NCI-H226 (cell line): Measurements from ENCODE around the gene FASTK.

Experiments
- DNase-seq: peaks from one replicate; pipeline ENCODE4 v3.0.0-alpha.2; 2015

The FASTK gene

DNA sequence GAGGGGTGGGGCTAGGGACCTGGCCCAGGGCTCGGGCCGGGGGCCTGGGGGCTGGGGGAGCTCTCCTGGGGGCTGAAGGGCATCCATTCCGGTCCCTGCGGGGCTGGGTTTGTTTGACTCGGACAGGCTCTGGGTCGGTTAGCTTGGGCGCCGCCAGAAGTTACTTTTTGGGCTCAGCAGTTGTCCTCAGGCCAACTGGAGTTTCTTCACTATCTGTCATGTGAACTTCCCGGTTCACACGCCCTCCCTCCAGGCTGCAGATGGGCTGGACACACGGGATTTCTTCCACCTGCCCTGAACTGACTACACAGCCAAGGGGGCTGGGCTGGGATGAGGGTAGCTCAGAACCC, 17.4 kb downstream of the FASTK start:
- peak; percentile 64 for DNase-seq

DNA sequence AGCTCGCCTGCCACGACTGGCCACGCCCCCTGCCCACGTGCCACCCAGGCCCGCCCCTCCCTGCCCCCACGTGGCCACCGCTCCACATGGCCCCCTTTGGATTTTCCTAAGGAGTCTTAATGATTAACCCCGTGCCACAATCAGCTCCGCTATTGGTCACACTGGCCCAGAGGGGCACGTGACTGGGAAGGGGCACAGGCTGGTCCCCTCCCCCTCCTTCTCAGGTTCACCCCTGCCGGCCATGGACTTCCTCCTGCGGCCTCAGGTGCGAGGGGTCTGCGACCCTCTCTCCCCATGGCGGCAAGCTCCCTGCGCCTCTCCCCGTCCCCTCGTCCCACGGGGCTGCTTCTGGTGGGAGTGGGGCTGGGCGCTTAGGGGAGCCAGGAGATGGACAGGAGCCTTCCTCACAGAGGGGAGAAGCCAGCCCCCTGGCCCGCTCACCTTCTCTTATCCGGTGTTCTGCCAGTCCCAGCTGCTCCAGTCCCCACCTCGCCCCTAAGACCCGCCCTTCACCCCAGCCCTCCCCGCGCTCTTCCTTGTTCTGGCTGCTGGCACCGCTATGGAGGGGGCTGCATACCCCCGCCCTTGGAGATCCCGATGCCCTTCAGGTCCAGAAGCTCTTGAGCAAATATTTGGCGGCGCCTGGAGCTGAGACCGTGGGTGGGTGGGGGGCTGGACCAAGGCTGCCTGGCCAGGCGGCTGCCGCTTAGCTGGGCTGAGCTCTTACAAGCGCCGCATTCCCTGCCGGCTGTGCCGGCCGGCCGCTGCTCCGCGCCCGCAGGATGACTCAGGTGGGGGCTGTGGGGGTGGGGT, 18.0 kb downstream of the FASTK start:
- DNase-seq, result peak; percentile 72

DNA sequence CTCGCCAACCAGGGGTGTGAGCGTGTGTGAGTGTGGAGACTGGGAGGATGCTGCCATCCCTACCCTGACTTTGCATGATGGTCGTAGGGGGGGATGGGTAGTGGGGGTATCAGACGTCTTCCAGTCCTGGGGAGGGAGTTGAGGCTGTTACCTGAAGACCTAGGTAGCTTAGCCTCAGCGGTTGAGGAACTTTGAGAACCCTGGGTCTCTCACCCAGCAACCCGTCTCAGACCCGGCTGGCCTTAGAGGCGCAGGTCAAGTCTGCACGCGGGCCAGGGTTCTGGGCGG, 18.6 kb downstream of the FASTK start:
- no peak for DNase-seq

DNA sequence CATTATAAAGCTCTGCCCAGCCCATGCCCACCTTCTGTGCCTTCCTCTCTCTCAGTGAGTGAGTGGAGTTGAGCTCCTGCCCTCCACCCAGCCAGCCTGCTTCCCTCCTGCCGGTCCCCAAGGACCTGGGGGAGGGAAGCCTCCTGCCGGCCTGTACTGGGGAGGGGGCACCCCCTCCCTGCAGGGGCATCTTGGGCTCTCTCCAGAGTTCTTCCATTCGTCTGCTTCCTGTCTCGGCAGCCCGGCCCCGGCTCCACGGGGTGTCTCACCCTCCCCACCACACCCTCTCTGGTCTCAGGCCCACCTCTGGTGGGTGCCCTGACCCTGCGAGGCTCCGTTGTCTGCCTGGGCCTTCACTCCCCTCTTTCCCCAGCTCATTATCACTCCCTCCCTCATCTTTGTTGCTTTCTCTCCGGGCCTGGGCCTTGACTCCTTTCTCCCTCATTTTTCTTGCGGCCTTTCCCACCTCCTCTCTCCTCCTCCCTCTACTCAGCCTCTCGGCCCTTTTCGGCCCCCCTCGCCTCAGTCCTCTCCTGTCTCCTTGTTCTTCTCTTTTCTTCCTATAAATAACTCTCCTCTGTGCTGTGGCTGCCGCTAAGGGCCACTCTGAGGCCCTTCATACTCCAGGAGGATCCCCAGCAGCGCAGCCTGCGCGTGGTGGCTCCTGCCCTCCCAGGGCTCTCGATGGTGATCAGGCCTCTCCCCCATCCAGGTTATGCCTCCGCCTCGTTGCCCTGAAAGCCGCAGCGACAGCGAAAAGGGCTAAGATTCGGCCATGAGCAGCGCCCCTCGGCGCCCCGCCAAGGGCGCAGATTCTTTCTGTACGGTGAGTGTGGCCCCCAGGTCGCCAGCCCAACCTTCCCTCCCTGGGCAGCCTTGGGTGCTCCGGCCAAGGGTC, 19.1 kb downstream of the FASTK start:
- DNase-seq, result peak; percentile 71

DNA sequence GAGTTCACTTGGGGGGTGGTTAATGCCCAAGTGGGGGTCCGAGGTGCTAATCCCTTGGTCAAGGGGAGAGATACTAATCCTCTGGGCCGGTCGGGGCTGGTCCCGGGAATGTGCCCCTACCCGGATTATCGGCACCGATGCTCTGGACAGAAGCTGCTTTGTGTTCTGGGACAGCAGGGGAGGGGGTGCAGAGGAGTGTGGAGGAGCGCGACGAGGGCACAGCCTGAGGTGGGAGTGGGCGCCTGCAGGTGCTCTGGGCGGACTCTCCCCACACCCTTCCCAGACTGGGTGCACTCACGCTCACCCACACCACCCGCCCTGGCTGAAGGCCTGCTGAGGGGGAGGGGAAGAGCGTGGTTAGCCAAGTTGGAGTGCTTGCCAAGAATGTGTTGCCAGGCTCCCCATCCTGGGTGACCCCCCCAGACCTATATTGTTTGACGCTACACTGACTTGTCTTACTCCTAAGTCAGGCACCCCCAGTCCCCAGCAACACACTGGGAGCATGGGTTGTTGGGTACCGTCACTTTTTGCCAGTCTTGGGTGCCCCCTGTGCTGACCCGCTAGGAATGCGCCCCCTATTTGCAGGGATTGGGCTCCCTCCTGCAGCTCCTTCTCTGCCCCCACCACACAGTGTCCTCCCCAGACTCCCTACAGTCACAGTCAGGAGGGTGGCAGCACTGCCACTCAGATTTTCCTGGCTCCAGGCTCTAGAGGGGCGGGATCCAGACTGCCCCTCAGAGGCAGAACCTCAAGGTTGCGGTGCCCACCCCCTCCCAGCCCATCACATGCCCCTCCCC, 20.0 kb downstream of the FASTK start:
- DNase-seq, result peak; percentile 89

DNA sequence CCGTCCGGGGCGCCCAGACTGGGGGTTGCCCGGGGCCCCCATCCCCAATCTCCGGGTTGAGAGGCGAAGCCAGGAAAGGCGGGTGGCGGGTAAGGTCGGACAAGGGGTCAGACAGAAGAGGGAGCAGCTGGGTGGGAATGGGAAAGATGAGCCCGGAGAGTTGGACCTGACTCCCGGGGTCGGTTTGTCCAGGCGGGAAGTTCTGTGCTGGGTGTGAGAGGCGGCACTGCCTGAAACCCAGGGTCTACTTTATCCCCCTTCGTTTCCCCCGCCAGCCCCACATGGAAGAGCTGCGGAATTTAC, 20.5 kb downstream of the FASTK start:
- DNase-seq, result no peak

DNA sequence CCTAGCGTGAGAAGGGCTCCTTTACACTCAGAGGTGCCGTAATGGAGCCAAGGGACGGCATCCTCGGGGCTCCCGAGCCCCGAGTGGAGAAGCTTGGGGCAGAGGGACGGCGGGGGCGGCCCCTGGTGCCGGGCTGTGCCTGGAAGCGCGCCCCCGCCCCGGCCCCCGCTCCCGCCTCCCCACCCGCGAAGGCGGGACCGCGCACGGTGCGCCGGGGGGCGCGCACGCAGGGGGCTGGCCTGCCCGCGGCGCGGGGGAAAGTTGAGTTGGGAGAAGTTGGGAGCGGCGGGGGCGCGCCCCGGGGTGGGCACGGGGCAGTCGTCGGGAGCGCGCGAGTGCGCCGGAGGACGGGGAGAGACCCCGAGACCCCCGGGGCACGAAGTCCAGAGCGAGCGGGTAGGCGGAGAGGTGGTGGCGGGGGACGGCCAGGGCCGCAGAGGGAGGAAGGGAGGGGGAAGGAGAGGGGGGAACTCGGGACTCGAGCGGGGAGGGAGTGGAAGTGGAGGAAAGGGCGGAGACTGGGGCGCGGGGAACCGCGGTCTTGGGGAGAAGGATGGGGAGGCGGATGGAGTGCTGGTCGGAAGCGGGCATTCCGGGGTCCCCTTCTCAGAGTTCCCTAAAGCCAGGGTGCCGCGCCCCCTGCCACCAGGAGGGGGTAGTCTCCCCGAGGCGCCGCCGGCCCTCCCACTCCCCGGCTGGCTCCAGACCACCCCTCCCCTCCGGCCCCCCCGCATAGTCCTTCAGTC, 21.1 kb downstream of the FASTK start, which contains the start of gene SLC4A2:
SLC4A2 (plus strand) TSS at position 223 of the 746 bp plus-strand sequence. CDS start 2,399 bp downstream, outside the sequence.
- DNase-seq, result peak; percentile 82

DNA sequence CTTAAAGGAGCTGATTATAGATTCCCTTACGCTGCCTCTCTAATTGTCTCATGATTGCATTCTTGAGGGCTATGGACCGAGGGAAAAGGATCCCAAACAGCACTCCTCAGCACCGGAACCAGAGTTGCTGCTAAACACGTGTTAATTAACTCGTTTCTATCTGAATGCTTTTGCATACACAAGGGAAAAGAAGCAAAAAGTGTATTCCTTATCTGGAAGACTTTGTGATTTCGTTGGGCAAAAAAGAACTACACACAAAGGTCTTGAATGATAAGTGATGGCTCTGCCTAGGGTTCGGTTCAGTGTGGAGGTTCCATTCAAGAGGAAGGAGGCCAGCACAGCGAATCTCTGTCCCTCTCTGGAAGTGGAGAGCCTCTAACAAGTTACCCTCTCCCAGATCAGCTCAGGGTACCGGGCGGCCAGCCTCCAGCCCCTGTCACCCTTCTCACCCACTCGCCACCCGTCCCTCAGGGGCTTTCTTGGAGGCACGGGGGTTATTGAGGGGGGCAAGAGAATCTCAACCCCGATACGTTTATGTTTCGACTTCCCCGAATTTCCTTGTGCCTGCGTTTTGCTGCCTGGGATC, 21.7 kb downstream of the FASTK start:
- no peak for DNase-seq

DNA sequence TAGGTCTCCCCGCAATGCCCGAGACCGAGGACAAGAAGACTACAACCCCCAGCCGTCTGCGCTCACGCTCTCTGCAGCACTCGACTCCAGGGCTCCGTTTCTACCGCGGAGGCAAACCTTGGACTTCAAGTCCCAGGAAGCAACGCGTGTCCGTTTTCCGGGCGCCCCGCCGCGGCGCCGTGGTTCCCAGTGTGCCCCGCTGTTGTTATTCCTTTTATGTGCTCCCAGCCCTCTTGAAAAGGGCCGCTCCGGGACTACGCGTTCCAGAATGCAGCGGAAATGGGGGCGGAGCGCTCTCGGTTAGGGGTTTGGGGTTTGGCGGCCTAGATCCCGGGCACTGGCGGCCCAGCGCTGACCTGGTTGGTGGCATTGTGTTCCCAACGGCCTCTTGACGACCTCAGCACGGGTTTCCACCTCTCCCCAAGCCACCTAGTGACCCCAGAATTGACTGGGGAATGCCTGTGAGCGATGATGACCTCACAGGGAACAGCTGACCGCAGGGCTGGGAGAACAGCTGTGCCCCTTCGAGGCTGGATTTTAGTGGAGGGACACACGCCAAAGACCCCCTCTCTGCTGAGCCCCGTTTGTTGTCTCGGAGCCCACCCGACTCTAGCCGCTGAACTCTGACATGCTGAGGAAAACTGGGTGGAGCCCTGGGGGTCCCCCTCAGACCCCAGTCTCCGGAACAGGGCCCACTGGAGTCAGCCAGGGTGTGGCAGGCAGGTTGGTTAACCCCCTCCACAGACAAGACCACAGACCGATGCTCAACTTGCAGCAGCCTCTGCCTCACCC, 22.4 kb downstream of the FASTK start:
- DNase-seq, result peak; percentile 100

DNA sequence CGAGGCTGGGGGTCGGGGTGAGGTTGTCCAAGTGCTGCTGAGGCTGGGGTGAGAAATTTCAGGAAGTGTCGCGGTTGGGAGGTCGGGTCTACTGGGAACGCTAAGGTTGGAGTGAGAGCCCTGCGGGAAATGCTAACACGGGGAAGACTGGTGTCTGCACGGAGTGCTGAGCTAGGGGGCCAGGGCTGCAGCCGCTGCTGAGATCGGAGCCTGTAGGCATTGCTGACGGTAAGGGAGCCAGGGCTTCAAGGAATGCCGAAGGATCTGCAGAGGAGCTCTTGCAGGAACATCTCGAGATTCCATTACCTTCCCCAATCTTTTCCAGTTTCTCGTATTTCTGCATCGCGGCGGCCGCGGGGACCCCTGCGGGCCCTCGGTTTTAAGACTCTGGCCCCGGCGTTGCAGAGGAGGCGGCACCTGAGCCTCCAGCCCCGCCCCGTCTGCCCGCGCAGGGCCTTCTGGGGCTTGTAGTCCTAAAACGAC, 23.1 kb downstream of the FASTK start, which contains the start of gene CDK5:
CDK5 (minus strand) TSS at position 392 of the 483 bp plus-strand sequence; CDS start at position 343, 49 bp downstream.
- no peak for DNase-seq

DNA sequence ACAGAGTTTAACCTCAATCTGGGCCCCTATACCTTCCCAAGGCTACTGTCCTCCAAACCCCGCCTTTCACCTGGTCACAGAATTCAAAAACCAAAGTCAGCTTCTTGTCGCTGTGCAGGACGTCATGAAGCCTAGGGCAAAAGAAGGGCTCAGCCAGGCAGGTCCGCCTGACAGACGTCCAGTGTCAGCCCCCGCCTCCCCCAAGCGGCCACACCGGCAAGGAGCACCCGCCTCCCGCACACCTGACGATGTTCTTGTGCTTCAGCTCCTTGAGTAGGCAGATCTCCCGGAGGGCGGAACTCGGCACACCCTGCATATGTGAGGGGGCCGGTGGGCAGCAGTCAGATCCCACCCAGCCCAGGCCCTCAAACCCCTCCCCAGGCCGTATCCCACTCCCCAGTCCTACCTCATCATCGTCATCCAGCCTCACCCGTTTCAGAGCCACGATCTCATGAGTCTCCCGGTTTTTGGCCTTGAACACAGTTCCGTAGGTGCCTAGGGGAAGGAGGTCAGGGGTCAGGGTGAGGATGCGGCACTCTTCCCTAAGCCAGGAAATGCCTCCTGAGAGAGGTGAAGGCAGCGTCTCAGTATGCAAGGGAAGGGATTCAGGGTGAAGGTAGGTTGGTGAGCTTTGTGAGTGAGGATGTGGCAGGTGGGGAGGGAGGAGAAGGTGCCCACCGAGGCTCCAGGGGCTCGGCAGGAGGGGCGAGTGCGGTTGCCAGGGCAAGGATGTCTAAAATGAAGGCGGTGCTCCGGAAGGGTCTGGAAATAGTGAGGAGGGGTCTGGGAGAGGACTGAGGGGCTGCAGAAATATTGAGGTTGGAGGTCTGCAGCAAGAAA, 23.7 kb downstream of the FASTK start:
- DNase-seq, result no peak

DNA sequence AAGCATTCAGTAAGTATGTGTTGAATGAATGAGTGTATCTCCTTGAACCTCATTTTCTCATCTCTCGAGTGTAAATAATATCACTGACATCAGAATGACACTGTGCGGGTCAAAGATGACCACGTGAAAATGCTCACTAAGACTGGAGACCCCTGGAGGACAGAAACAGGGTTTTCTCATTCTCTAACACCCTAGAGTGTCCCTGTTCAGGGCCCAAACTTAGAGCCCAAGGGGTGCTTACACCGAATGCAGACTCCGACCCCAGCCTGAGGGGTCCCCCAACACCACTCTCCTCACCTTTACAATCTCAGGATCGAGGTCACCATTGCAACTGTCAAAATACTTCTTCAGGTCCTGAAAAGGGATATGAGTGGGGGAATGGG, 24.3 kb downstream of the FASTK start:
- DNase-seq, result no peak

DNA sequence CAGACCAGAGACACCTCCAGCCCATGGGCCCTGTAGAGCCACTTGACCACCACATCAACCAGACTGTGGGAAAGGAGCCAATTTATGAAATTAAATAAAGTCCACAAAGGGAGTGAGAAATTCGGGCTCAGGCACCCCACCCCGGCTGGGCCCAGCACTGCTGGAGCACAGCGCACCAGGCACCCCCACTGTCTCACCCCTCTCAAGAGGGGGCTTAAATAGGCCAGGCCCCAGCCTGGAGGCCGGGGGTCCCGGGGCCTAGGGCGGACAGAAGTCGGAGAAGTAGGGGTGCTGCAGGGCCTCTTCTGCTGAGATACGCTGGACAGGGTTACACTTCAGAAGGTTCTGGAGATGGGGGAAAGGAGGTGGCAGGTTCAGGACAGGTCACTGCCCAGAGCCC, 26.9 kb downstream of the FASTK start:
- no peak for DNase-seq

DNA sequence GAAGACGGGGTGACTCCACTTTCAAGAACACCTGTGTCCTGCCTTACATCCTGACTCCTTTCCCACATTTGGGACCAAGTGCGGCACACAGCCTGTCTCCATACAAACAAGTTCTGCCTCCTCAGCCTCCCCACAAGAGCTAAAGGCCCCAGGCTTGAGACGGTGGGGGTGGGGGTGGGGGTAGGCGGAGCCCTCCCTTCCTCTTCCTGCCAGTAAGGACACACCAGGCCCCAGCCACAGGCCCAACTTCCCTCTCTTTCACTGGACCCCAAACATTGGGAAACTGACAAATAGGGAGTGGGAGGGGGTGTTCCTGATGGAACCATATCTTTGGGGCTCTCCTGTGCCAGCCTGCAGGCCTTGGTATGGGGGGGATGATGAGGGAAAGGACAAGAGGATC, 27.5 kb downstream of the FASTK start:
- no peak for DNase-seq

DNA sequence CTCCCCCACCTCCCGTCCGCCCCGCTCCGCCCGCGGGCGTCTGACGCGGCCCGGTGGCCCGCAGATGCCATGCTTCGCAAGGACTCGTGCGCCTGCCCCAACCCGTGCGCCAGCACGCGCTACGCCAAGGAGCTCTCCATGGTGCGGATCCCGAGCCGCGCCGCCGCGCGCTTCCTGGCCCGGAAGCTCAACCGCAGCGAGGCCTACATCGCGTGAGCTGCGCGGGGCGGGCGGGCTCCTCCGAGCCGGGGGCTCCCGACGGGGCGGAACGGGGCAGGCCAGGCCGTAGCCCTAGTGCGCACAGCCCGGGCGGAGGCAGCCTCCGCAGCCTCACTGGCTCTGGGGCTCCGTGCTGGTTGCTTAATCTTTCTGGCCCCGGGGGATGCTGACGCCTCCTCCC, 29.5 kb downstream of the FASTK start:
- DNase-seq, result no peak

DNA sequence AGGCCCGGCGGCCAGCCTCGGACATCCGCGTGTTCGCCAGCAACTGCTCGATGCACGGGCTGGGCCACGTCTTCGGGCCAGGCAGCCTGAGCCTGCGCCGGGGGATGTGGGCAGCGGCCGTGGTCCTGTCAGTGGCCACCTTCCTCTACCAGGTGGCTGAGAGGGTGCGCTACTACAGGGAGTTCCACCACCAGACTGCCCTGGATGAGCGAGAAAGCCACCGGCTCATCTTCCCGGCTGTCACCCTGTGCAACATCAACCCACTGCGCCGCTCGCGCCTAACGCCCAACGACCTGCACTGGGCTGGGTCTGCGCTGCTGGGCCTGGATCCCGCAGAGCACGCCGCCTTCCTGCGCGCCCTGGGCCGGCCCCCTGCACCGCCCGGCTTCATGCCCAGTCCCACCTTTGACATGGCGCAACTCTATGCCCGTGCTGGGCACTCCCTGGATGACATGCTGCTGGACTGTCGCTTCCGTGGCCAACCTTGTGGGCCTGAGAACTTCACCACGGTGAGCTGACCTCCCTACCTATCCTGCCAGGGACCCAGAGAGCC, 31.6 kb downstream of the FASTK start:
- no peak for DNase-seq

DNA sequence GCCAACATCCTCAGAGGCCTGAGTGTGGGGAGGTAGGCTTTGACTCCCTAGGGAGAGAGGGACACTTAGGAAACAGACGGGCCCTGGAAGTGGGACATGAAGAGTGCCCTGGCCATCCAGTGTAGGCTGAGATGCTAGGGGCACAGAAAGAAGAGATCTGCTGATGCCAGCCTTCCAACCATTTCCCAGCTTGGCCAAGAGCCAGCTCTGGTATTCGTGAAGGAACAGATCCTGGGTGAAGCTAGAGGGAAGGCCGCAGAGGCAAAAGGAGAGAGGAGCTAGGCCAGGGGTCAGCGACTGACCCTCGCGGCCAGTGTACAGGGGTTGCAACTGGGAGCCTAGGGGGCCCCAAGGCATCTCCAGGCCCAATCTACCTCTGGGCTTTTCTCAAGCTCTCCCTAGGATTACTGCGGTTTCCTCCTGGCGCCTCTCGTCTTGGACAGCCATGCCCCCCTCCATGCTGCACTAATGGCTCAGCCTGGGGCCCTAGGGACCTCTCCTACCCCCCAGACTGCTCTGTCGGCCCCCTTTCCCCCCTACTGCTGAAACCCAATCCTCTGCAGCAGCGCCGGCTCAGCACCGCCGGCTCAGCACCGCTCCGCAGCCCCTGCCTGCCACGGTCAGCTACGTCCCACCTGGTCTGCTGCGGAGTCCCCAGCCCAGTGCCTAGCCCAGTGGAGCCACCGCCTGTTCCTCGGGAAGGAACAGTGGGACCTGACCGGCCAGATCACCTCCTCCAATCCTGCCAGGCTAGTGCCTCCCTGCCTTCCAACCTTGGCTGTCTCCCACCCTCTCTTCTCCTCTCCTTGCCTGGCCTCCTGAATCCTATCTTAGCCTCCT, 32.4 kb downstream of the FASTK start, which contains the start of gene ASIC3:
ASIC3 (plus strand) TSS at position 556 of the 840 bp plus-strand sequence. CDS start 355 bp downstream, outside the sequence.
- no peak for DNase-seq

DNA sequence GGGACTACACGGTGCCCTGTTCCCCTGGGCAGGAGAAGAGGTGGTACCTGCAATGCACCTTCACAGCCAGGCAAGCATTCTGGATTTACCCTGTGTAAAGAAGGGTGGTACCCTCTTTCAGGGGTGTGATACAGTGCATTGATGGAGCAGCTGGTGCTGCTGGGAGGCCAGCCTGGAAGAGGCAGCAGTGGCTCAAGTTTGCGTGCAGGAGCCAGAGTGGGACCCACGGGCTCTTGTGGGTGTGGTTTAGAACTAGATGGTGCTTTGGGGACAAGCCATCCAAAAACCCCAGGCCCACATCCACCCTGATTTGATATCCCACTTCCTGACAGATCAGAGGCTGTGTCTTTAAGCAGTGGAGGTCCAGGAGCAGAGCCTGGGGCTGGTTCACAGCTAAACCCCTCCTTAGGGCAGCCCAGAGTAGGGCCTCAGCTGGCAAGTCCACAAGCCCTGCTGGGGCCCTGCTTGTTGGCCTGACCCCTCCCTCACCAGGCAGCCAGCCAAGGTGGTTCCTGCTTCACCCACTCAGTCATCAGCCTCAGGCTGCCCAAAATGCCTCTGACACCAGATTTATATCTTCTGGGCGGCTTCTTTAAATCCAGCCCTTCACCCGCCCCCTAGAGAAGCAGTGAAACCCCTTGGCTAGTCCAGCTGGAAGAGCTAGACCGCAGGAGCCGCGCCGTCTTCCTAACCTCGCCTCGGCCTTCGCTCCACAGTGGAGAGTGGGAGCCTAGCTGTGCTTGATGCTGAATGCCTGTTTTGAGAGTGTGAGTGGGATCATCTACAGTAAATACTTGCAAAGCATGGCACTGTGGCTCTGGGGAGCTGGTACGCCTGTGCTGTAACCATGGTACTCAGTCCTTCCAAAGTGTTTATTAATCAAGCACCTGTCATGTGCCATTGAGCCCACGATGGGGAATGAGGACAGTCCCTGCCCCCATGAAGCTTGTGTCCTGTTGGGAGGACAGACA, 33.7 kb downstream of the FASTK start:
- DNase-seq, result peak; percentile 46
